GM21526 (cell line): ENCODE data around the gene CLMP.

Experiments
- ATAC-seq: cut with Tn5 transposase; IDR thresholded peaks from one replicate; pipeline ENCODE4 v1.9.1; 2021; ENCODE audit warnings: moderate library complexity; ENCODE audit not compliant: unreplicated experiment, low FRiP score

The CLMP gene

GRCh38 chr11:123195188-123196059, at the start of gene CLMP:
CLMP (minus strand) TSS chr11:123195248; CDS start chr11:123194940, 308 bp downstream.
- no peak for ATAC-seq

DNA sequence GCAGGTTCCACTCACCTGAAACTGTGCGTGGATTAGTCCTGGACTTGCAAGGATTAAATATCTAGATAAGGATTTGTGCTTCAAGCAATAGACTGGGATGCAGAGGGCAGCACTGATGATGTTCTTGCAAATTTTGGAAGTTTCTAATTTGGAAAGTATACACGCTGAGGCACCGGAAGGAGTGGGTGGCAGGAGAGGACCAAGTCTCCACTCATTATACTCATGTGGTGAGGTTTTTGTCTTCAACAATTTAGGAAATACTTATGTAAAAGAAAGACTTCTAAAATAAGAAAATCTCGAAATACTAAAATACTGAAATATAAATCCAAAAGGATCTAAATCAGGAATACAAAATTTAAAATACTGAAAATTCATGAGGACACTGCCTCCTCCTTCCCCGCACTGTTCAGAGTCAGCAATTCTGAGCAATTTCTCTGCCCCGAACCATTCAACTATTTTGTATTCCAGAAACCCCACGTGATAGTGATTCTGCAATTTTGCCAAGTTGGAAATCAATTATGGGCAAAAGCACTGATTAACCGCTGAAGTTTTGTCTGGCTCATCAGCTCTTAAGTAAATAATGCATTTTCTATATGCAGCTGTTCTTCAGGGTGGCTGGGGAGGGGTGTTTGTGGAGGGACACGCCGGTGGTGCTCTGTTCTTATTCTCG, 47.0 kb upstream of the CLMP start:
- no peak for ATAC-seq

- ATAC-seq: no peak
These were observed 46.2 kb upstream of the CLMP start for GRCh38 chr11:123241294-123241693.

GRCh38 chr11:123239191-123240150, 44.4 kb upstream of the CLMP start:
- no peak for ATAC-seq

GRCh38 chr11:123238297-123238696, 43.2 kb upstream of the CLMP start:
- ATAC-seq: no peak

- no peak for ATAC-seq
These were observed 41.8 kb upstream of the CLMP start for GRCh38 chr11:123236879-123237278.

DNA sequence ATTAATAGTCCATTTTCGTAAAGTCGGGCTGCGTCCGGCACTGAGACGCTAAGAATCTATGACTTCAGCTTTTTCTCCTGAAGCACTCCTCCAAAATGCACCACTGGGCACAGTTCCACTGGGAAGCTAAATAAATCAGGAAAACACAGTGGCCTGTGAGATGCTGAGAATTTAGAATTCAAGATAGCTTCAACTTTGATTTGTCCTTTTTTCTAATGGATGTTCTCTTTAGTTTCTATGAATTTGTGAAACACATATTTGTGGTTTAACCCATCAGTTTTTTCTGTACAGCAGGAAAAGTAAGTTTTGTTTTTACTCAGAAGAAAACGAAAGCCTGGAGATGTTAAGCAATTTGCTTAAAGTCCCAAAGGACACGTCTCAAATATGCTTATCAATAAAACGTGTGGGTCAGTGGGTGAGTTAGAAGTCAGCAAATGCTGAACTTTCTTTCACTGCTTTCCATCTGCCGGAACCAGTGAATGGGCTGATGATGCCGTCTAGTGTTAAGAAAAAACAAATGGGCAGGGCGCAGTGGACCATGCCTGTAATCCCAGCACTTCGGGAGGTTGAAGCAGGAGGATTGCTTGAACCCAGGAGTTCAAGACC, 40.7 kb upstream of the CLMP start:
- no peak for ATAC-seq

- no peak for ATAC-seq
These were observed 40.1 kb upstream of the CLMP start for GRCh38 chr11:123235117-123235655.

DNA sequence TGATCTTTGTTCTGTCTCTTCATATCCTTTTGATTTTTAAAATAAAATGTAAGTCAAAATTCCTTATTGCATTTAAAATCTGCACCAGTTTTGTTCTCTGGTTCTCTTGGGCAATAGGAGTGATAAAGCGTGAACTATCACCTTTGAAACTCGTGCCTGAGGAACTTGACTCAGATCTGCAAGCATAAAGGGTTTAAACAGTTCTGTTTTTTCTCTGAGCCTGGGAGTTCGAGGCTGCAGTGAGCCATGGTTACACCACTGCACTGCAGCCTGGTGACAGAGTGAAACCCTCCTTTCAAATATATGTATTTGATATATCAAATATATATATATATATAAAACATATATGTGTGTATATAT, 38.9 kb upstream of the CLMP start:
- ATAC-seq: no peak

- peak; percentile 96 for ATAC-seq
These were observed 38.4 kb upstream of the CLMP start for GRCh38 chr11:123233280-123233974.

- no peak for ATAC-seq
These were observed 36.7 kb upstream of the CLMP start for GRCh38 chr11:123231777-123232176.

- no peak for ATAC-seq
These were observed 36.2 kb upstream of the CLMP start for GRCh38 chr11:123231256-123231655.

GRCh38 chr11:123230346-123230745, 35.3 kb upstream of the CLMP start:
- no peak for ATAC-seq

DNA sequence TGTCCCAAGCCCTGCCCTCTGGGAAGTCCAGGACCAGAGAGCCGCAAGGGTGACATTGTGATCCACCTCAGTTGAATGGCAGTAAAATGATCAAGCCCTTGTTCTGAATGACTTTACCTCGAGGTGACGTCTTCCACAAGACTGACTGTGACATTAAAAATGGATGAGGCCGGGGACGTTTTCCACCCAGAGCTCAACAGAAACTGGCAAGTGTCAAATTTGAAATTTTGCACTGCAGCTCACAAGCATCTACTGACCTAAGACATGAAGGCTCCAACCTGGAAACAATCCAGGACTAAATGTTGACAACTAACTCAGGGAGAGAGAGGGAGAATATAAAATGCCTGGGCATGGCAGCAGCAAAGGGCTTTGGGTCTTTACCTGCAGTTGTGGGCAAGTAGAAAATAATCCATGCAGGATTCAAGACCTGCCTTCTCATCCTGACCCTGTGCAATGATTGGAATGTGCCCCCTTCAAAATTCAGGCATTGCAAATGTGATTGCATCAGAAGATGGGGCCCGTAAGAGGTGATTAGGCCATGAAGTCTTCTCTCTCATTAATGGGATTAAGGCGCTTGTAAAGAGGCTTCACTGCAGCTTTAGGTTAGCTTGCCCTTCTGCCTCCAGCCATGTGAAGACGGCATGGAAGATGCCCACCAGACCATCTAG, 33.6 kb upstream of the CLMP start:
- no peak for ATAC-seq

DNA sequence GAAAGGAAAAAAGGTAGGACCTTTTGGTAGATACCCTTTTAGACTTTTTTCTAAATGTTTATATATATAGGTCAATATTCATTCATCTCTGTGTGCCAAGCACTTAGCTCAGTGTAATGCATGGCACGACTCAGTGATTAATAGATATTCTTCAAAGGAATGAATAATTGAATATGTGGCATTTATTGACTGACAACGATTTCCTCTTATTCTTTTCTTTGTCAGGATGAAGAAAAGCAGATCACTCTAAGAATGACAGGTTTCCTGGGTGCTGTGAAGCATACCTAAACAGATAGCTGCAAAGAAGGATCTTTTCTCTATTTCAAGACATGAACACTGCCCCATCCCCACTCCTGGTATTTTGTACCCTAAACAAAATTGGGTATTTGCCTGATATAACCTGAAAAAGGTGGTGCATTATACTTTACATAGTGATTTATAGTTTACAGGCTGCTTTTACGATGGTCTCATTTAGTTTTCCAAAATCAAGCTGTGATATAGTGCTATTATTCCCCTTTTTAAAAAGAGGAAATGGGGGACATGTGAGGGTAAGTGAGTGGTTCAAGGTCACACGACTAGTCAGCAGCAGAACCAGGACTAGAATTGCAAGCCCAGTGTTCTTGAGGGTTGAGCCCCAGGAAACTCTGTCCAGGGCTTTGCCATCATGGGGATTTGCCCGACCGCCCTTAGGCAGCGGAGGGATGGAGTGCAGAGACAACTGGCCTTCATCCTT, 32.9 kb upstream of the CLMP start:
- ATAC-seq: no peak

GRCh38 chr11:123221584-123221983, 26.5 kb upstream of the CLMP start:
- no peak for ATAC-seq

GRCh38 chr11:123221096-123221561, 26.1 kb upstream of the CLMP start:
- ATAC-seq: no peak

DNA sequence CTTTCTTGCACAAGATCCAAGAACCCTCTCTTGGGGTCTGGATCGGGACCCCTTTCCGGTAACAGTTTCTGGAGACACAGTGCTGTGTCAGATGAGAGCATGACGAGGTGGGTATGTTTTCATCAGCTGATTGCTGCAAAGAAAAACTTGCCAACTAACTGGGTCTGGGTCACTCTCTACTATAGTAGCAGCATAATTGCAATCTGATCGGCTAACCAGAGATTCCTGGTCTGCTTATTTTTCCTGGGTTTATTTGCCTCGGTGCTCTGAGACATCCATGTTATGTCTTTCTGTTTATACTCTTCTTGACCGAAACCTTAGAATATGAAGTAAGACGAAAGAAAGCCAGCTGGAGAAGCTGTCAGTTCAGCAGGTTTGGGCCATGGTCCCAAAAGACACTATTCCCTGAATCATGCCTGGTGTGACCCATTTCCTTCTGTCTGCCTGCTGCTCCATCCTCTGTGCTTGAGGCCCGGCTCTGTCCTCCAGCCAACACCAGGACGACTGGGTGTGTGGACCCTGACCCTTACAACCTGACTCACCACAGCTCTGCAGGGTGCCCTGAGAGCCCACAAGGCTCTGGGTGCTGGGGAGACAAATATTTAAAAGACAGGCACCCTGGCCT, 24.1 kb upstream of the CLMP start:
- ATAC-seq: no peak
